ENCODE measurements around the gene DYNLT4. TPM values are rescaled to one million over a fixed set of nuclear protein-coding genes. Genes with fewer than 3 reads are reported as not detected.
"Not testable (repeated sequence)": the region's sequence is repeated elsewhere in the genome, so short reads cannot be mapped to it uniquely, and the experiment has no call there.

DYNLT4 gene
- total RNA-seq, 1 donor from 2014 or later, result not detected

DNA sequence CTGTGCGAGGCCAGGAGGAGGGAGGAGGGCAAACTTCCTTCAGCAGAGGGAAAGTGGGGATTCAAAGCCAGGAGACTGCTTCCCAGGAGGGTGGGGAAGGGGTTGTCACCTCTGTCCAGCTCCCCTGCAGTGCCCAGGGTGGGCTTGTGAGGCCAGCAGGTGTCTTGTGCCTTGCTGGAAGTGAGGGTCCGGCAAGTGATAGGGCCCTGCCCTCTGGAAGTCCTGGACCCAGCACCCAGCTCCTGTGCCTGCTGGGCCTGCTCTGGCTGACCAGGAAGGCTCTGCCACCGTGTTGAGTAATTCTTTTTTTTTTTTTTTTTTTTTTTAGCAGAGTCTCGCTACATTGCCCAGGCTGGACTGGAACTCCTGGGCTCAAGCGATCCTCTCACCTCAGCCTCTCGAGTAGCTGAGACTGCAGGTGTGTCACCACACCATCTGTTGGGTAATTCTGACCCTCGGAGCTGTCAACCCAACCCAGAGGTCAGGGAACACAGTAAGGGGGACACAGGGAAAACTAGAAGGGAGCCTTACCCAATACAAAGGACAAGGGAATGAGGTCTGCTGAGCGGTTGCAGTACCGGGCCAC, 20.2 kb downstream of the DYNLT4 start:
- DNase-seq, result no peak

DNA sequence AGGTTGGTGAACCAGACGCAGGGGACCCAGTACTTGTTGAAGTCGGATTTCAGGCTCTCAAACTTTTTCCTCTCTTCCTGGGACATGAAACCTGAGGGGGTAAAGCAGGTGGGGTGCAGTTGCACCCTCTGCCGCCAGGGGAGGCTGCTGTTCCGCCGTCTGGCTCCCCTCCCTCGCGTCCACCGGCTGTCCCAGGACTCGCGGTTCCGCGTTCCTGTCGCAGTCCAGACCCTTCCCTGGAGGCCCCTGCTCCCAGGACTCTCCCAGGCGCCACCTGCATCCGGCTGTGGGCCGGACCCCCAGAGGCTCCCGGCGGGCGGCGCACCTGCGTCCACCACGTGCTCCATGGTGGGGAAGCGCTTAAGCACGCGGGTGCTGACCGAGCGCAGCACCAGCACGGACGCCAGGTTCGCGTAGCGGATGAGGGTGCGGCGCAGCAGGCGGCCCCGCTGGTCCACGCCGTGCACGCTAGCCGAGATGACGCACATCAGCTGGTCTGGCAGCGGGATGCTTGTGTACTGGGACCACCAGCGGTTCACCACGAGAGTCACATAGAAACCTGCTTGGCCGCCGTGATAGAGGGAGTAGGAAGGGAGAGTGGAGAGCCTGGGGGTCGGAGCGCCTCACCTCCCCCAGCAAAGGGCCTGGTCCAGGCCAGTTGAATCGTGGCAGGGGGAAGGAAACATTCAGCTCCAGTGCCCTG, 20.9 kb downstream of the DYNLT4 start:
- peak; percentile 78 for DNase-seq

DNA sequence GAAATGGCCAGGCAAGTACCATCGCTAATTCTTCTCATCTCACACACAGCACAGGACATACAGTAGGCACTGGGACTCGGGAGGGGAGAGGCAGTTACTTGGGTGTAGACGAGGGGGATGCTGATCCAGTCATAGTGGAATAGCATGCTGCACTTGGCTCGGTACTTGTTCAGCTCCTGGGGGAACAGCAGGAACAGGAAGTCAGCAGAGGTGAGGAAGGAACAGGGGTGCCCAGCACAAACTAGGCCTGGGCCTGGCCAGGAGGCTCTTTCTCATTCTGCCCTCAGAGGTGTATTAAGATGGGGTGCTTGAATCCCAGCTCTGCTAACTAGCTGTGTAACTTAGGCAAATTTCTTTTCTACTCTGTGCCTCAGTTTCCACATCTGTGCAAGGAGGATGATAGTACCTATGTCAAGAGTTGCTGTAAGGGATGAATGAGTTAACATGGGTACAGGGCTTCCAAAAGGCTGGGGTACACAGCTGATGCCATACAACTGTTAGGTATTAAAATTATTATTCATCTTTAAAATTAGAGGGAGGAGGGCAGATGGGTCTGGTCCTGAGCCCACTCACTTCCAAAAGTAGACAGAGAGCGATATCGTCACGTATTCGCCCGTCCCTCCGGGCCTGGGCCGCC, 21.5 kb downstream of the DYNLT4 start:
- no peak for DNase-seq

- no peak for DNase-seq
Measured at GRCh38 chr1:44785029-44785380, 22.1 kb downstream of the DYNLT4 start.

DNA sequence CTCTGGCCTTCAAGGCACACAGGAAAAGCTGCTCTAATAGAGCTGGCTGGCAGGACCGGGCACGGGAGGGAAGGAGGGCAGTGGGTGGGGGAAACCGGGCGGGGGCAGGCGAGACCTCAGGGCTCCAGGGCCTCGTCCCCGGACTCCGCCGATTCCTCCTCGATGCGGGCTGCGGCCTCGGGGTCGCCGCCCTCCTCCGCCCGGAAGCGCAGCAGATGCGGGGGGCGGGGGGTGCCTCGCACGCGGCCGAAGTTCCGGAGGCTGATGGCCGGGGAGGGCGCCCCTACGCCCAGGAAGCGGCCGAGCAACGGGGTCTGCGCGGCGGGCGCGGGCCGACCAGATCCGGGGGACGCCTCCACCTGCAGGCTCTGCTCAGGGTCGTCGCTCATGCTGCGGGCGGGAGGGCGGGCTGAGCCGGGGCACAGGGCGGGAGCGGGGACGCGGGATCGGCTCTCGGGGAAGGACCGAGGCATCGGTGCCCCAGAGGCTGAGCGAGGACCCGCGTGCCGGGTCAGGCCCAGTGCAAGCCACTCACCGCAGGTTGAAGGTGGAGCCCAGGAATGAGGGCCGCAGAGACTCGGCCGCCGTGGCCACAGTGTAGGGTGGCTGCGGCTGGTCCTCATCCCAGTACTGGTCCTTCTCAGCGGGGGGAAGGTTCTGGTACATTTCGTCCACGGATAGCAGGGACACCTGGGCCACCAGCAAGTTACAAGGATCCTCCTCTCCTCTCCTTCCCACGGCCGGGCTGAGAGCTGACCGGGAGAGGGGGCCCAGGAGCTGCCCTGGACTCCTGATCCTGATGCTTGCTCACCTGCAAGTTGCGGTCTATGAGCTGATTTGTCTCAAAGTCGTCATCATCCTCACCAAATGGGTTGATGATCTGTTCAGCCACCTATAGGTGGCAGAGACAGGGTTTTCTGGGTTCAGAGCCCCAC, 22.8 kb downstream of the DYNLT4 start:
- DNase-seq, result no peak

- DNase-seq, result no peak
Measured at GRCh38 chr1:44783697-44784093, 23.5 kb downstream of the DYNLT4 start.

DNA sequence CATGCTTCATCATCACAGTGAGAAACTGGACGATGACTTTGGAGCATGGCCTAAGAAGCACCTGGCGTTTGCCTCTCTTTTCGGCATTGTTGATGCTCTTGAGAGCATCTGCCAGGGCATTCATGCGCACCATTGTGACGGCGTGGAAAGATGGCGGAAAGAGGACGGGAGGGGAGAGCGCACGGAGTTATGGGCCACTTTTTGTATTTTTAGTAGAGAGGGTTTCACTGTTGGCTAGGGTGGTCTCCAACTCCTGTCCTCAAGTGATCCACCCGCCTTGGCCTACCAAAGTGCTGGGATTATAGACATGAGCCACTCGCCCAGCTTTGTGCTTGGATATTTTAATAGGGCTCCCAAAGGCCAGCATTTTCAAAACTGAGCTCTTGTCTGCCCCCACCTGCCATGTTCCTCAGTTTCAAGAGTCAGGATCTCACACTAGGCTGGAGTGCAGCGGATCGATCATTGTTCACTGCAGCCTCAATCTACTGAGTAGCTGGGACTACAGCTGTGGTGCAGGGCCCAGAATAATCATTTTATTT, 26.5 kb downstream of the DYNLT4 start:
- no peak for DNase-seq

GRCh38 chr1:44778705-44779576, 28.2 kb downstream of the DYNLT4 start:
- DNase-seq, result no peak

DNA sequence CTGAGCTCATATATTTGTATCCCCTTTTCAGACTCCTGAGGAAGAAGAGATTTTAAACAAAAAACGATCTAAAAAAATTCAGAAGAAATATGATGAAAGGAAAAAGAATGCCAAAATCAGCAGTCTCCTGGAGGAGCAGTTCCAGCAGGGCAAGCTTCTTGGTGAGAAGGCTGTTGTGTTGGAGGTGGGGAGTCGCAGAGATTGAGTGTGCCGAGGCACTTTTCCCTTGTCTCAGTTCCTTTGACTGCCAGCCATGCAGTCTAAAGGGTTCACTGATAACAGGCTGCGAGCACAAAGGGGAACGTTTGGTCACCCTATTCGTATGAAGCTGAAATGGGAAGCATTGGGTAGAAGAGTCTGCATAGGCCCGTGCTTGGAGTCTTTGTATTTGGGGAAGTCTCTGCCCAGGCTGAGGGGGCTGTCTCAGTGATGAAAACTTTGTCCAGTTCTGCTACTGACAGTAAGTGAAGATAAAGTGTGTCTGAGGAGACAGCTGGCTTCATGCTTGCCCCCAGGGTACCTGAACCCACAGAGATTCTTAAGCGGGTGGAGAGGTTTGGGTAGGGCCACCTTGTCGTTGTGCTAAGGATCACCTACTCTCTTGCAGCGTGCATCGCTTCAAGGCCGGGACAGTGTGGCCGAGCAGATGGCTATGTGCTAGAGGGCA, 29.0 kb downstream of the DYNLT4 start:
- DNase-seq, result no peak

DNA sequence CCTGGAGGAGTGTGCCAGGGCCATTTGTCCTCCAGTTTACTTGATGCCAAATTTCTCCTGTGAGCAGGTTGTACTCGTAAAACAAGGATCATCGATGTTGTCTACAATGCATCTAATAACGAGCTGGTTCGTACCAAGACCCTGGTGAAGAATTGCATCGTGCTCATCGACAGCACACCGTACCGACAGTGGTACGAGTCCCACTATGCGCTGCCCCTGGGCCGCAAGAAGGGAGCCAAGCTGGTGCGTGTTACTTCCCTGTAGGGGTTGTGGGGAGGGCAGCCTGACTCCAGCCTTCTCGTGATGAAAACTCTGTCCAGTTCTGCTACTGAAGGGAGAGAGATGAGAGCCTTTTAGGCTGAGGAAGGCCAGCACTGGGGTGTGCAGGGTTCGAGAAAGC, 29.6 kb downstream of the DYNLT4 start:
- no peak for DNase-seq

DNA sequence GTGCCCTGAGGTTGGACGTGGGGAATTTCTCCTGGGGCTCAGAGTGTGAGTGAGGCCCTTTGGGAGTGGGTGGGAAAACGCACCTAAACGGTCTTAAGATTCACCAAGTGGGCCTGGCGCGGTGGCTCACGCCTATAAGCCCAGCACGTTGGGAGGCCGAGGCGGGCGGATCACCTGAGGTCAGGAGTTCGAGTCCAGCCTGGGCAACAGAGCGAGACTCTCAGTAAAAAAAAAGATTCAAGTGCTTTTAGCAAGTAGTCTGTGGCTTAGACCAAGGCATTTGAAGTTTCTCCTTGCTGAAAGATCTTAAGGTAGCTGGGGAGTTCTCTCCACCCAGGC, 30.5 kb downstream of the DYNLT4 start:
- no peak for DNase-seq

DNA sequence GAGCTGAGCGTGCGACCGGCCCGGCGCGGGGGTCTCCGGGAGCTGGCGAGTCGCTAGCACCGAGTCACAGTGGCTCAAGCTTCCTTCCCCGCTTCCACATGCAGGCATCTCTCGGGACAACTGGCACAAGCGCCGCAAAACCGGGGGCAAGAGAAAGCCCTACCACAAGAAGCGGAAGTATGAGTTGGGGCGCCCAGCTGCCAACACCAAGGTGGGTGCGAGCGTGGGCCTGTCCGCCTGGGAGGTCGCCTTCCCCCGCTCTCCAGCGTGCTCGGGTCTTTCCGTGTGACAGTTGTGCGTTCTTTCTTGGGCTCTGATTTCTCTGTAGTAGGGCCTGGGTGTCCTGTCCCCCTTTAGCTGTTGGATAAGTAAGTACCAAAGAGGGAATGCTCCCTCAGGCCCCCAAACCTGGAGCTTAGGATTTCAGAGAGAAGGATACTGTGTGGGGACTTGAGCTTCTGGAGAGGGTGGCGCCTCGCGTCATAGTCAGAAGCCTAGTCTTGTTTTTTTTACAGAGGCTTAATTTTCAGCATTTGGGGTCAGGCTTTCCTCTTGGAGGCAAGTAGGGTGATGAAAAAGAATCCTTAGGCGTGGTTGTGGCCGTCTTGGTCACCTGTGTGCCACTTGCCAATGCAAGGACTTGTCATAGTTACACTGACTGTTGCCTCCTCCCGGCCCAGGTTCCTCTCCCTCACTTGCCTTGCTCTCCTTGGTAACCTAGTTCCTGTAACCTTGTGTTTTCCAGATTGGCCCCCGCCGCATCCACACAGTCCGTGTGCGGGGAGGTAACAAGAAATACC, 31.0 kb downstream of the DYNLT4 start:
- peak; percentile 46 for DNase-seq

- peak; percentile 96 for DNase-seq
Measured at GRCh38 chr1:44775078-44775929, 31.8 kb downstream of the DYNLT4 start, which contains the start of gene RPS8. Gene RPS8 (plus strand): TSS chr1:44775540. CDS start chr1:44775597, 57 bp downstream.

DNA sequence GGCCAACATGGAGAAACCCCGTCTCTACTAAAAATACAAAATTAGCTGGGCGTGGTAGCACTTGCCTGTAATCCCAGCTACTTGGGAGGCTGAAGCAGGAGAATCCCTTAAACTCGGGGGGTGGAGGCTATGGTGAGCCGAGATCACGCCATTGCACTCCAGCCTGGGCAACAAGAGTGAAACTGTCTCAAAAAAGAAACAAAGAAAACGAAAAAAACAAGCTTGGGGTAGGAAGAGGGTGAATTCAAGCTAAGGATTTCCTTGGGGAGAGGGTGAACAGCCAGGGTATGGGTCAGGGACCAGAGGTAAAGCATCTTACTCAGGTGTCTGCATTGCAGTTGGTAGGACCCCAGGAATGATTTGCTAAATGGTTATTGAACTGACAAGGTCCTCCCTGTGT, 40.7 kb downstream of the DYNLT4 start:
- not testable (repeated sequence) for DNase-seq

- no peak for DNase-seq
Measured at GRCh38 chr1:44760876-44761275, 46.3 kb downstream of the DYNLT4 start.

GRCh38 chr1:44759077-44759476, 48.1 kb downstream of the DYNLT4 start:
- DNase-seq, result no peak

DNA sequence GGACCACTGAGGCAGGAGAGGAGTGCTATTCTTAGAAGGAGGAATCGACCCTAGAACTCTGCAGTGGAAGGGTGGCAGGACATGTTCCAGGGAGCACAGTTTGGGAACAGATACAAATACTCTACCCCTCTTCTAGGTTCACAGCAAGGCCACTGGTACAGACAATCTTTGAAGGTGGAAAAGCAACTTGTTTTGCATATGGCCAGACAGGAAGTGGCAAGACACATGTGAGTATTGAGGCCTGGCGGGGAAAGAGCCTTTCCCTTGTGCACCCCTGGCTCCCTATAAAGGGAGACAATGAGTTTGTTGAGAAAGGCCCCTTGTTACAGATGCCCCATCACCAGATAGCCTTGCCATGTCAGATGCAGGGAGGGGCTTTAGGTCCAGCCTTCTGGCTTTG, 49.7 kb downstream of the DYNLT4 start:
- DNase-seq, result no peak
